GM23248 (cell line): ENCODE data around the gene INS. TPM values are rescaled to one million over a fixed set of nuclear protein-coding genes. Genes with fewer than 3 reads are reported as not detected.

Experiments used
- DNase-seq: peaks from one replicate; pipeline ENCODE4 v3.0.0-alpha.2; 2015
- H2AFZ ChIP-seq: fragments of 200-600 bp; sonication (generic); 2 replicates; pipeline ENCODE4 v1.6.1; 2016; ENCODE audit warnings: antibody characterized with exemption
- H3F3A ChIP-seq: fragments of 200-600 bp; sonication (generic); 2 replicates; pipeline ENCODE4 v1.6.1; 2016; ENCODE audit warnings: mild to moderate bottlenecking, antibody characterized with exemption, mixed run types; ENCODE audit not compliant: insufficient read depth
- H3K27ac ChIP-seq: fragments of 200-600 bp; sonication (generic); 2 replicates; pipeline ENCODE4 v1.5.1; 2016; ENCODE audit warnings: mild to moderate bottlenecking
- H3K27me3 ChIP-seq: fragments of 200-600 bp; sonication (generic); replicated peaks from 2 replicates; pipeline ENCODE4 v1.6.1; 2016; ENCODE audit warnings: mild to moderate bottlenecking; ENCODE audit not compliant: insufficient read depth
- H3K36me3 ChIP-seq: fragments of 200-600 bp; sonication (generic); 2 replicates; pipeline ENCODE4 v1.6.1; 2016; ENCODE audit warnings: low read depth, mild to moderate bottlenecking
- H3K4me1 ChIP-seq: fragments of 200-600 bp; sonication (generic); 2 replicates; pipeline ENCODE4 v1.6.1; 2016; ENCODE audit warnings: mild to moderate bottlenecking; ENCODE audit not compliant: insufficient read depth
- H3K4me2 ChIP-seq: fragments of 200-600 bp; sonication (generic); one replicate; pipeline ENCODE4 v1.6.1; 2016; ENCODE audit warnings: mild to moderate bottlenecking; ENCODE audit not compliant: unreplicated experiment
- H3K4me3 ChIP-seq: fragments of 200-600 bp; sonication (generic); 2 replicates; pipeline ENCODE4 v1.5.1; 2016; ENCODE audit warnings: mild to moderate bottlenecking
- H3K79me2 ChIP-seq: fragments of 200-600 bp; sonication (generic); 2 replicates; pipeline ENCODE4 v1.6.1; 2016; ENCODE audit warnings: mild to moderate bottlenecking; ENCODE audit not compliant: insufficient read depth
- H3K9ac ChIP-seq: fragments of 200-600 bp; sonication (generic); 2 replicates; pipeline ENCODE4 v1.6.1; 2016; ENCODE audit warnings: mild to moderate bottlenecking
- H3K9me2 ChIP-seq: fragments of 200-600 bp; sonication (generic); 2 replicates; pipeline ENCODE4 v1.6.1; 2016; ENCODE audit warnings: mixed run types, mild to moderate bottlenecking, moderate library complexity; ENCODE audit not compliant: insufficient read depth
- H3K9me3 ChIP-seq: fragments of 200-600 bp; sonication (generic); one replicate; pipeline ENCODE4 v1.6.1; 2017; ENCODE audit warnings: low read depth
- H4K20me1 ChIP-seq: fragments of 200-600 bp; sonication (generic); 2 replicates; pipeline ENCODE4 v1.6.0; 2016; ENCODE audit not compliant: insufficient read depth
- EZH2 ChIP-seq: fragments of 200-600 bp; sonication (generic); IDR thresholded peaks from 2 replicates; pipeline ENCODE4 v1.6.1; 2018; ENCODE audit warnings: antibody characterized with exemption, mild to moderate bottlenecking; ENCODE audit not compliant: insufficient read depth, poor library complexity, severe bottlenecking
- EZH2phosphoT487 ChIP-seq: fragments of 200-600 bp; sonication (generic); IDR thresholded peaks from 2 replicates; pipeline ENCODE4 v1.6.1; 2018; ENCODE audit warnings: antibody characterized with exemption, moderate library complexity, mild to moderate bottlenecking, low read depth; ENCODE audit not compliant: insufficient read depth
- whole genome bisulfite sequencing, 2 experiments: methylation state at CpG; one replicate each; pipeline ENCODE4 v1.1.6; 2015 to 2017; ENCODE audit warnings: low lambda C conversion rate in 2 of 2, low coverage in 1 of 2; ENCODE audit errors: missing lambda C conversion rate in 2 of 2; 5-methylcytosine and 5-hydroxymethylcytosine counted together
- in situ Hi-C: fragments of 300-500 bp; cut with MboI; formaldehyde crosslinking; loops from 2 replicates; pipeline ENCODE4 v1.15.0; 2020
- polyA plus RNA-seq: library from polyadenylated mRNA; unstranded; fragments of >200 nt; fragmentation: Nextera tagmentation; extraction: Ambion mirVana; gene quantifications from 2 replicates; pipeline ENCODE4 v1.2.1, GENCODE V29; 2016
- total RNA-seq: library from RNA; depleted of rRNA; stranded (reverse); fragments of >200 nt; shearing (Covaris generic); gene quantifications from 2 replicates; pipeline ENCODE4 v1.2.3, GENCODE V29; 2014

The INS gene
- total and polyA plus RNA-seq, 2 experiments from 2014 or later = not detected

GRCh38 chr11:2138431-2139122 is 22.4 kb downstream of the INS start:
- Histone ChIP-seq H3K9me2 (no peaks in the 10 kb centered on the region), H3K9me3 (no peaks in the 10 kb centered on the region), H3K27me3 (peaks cover 62% of the 10 kb centered on the region), H3K79me2 (no peaks in the 10 kb centered on the region), H3K4me1 (peaks cover 7% of the 10 kb centered on the region; the same call in 1 of the 2 replicates), H3K36me3 (no peaks in the 10 kb centered on the region), H4K20me1 (no peaks in the 10 kb centered on the region), H3K9ac (no peak overlapping the region), H3K4me3 (no peak overlapping the region), H3K27ac (no peak overlapping the region), H3F3A (peaks cover 4% of the 10 kb centered on the region; the same call in 1 of the 2 replicates), H3K4me2 (no peak overlapping the region), H2AFZ (no peak overlapping the region)
- TF ChIP-seq EZH2 (peak; percentile 86), EZH2phosphoT487 (0 out of 2 replicates have a peak, but pooled peaks have one; percentile 67)
- 0 to 4% methylated on average over 12 to 61 of the region's 68 CpGs for WGBS, 2 experiments
- peak; percentile 27 for DNase-seq
- in situ Hi-C loops = no loop called here

- no peak overlapping the region for H3K4me3 ChIP-seq
- H3K27me3 ChIP-seq = peaks cover 59% of the 10 kb centered on the region
- DNase-seq = no peak
- no peak for TF ChIP-seq EZH2
- TF ChIP-seq EZH2phosphoT487 = no peak
- in situ Hi-C loops = no loop called here
- H3K9ac ChIP-seq = no peak overlapping the region
- no peaks in the 10 kb centered on the region for H3K36me3 ChIP-seq
- H3K79me2 ChIP-seq = no peaks in the 10 kb centered on the region
- H3K27ac ChIP-seq = no peak overlapping the region
- no peak overlapping the region for H2AFZ ChIP-seq
- H3K9me2 ChIP-seq = no peaks in the 10 kb centered on the region
- WGBS, 2 experiments = 3 to 7% methylated on average over 9 to 44 of the region's 44 CpGs
- no peaks in the 10 kb centered on the region for H4K20me1 ChIP-seq
- H3F3A ChIP-seq = peaks cover 4% of the 10 kb centered on the region; the same call in 1 of the 2 replicates
- no peak overlapping the region for H3K4me2 ChIP-seq
- peaks cover 7% of the 10 kb centered on the region; the same call in 1 of the 2 replicates for H3K4me1 ChIP-seq
- H3K9me3 ChIP-seq = no peaks in the 10 kb centered on the region
Observed at GRCh38 chr11:2138068-2138430, 23.0 kb downstream of the INS start.

- peak; percentile 52 for DNase-seq
- H3K4me2 ChIP-seq = no peak overlapping the region
- H3F3A ChIP-seq = peaks cover 4% of the 10 kb centered on the region; the same call in 1 of the 2 replicates
- no peak overlapping the region for H3K27ac ChIP-seq
- H3K9me3 ChIP-seq = no peaks in the 10 kb centered on the region
- H2AFZ ChIP-seq = no peak overlapping the region
- H3K4me1 ChIP-seq = peaks cover 1% of the 10 kb centered on the region; the same call in 1 of the 2 replicates
- H4K20me1 ChIP-seq = no peaks in the 10 kb centered on the region
- no peaks in the 10 kb centered on the region for H3K79me2 ChIP-seq
- WGBS, 2 experiments = 4 to 5% methylated on average over 17 to 47 of the region's 50 CpGs
- H3K9ac ChIP-seq = no peak overlapping the region
- H3K36me3 ChIP-seq = no peaks in the 10 kb centered on the region
- in situ Hi-C loops = no loop called here
- TF ChIP-seq EZH2 (peak; percentile 93), EZH2phosphoT487 (0 out of 2 replicates have a peak, but pooled peaks have one; percentile 62)
- no peak overlapping the region for H3K4me3 ChIP-seq
- peaks cover 57% of the 10 kb centered on the region for H3K27me3 ChIP-seq
- no peaks in the 10 kb centered on the region for H3K9me2 ChIP-seq
Observed at GRCh38 chr11:2137202-2138067, 23.6 kb downstream of the INS start.

- H2AFZ ChIP-seq = no peak overlapping the region
- H3K9ac ChIP-seq = no peak overlapping the region
- H3F3A ChIP-seq = peaks cover under 1% of the 10 kb centered on the region; the same call in 1 of the 2 replicates
- no peaks in the 10 kb centered on the region for H3K79me2 ChIP-seq
- WGBS, 2 experiments = 22 to 47% methylated on average over 1 to 8 of the region's 8 CpGs
- no peaks in the 10 kb centered on the region for H3K4me1 ChIP-seq
- H3K27me3 ChIP-seq = peaks cover 58% of the 10 kb centered on the region
- no peak overlapping the region for H3K27ac ChIP-seq
- TF ChIP-seq EZH2 = no peak
- H4K20me1 ChIP-seq = no peaks in the 10 kb centered on the region
- no peaks in the 10 kb centered on the region for H3K9me2 ChIP-seq
- H3K4me2 ChIP-seq = no peak overlapping the region
- in situ Hi-C loops = no loop called here
- no peak overlapping the region for H3K4me3 ChIP-seq
- no peak for DNase-seq
- no peaks in the 10 kb centered on the region for H3K36me3 ChIP-seq
- H3K9me3 ChIP-seq = no peaks in the 10 kb centered on the region
Observed at GRCh38 chr11:2136952-2137201, 24.1 kb downstream of the INS start.
